Ishikawa (cell line): Measurements from ENCODE around the gene TBC1D2B.

Experiments
- CREB1 ChIP-seq: IDR thresholded peaks from 2 replicates; pipeline ENCODE4 v1.6.1; 2012; ENCODE audit warnings: low read depth
- EP300 ChIP-seq: IDR thresholded peaks from 2 replicates; pipeline ENCODE4 v1.6.1; 2012; ENCODE audit warnings: borderline replicate concordance
- FOXM1 ChIP-seq: IDR thresholded peaks from 2 replicates; pipeline ENCODE4 v1.6.1; 2012; ENCODE audit warnings: low read depth, borderline replicate concordance
- RAD21 ChIP-seq: IDR thresholded peaks from 2 replicates; pipeline ENCODE4 v1.6.1; 2012; ENCODE audit warnings: low read depth
- TCF12 ChIP-seq: IDR thresholded peaks from 2 replicates; pipeline ENCODE4 v1.6.1; 2012; ENCODE audit warnings: low read depth
- TF ChIP-seq, protein P1 (sequence below): IDR thresholded peaks from 2 replicates; pipeline ENCODE4 v1.6.1; 2012; ENCODE audit warnings: low read depth, mild to moderate bottlenecking
- TF ChIP-seq, protein P2 (sequence below): IDR thresholded peaks from 2 replicates; pipeline ENCODE4 v1.6.1; 2012

DNA sequence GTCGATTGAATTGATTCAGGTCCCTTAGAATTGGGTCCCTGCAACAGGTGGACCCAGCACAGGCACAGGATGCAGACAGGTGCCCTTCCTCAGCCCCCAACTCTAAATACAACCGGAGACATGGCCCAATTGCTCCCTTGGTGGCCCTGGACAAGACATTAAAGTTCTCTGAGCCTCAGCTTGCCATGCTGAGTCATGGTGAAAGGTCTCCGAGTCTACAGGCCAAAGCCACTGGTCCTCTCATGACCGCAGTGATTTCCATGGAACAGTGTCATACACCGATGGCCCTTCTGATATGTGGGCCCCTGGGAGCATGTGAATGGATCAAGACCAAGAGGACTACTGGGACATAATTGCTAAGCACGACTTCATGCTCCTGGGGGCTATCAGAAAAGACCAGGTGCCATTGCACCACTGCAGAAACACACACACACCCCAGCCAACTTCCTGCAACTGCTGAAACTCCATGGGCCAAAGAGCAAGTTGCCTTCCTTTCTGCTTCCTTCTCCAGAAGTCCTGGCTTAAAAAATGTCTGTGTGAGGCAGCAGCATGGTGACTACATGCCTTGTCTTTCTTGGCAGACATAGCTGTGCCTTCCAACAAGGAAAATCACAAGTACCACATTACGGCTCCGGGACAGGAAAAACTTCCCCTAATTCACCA, 38.8 kb downstream of the TBC1D2B start:
- TF ChIP-seq, protein P1, sequence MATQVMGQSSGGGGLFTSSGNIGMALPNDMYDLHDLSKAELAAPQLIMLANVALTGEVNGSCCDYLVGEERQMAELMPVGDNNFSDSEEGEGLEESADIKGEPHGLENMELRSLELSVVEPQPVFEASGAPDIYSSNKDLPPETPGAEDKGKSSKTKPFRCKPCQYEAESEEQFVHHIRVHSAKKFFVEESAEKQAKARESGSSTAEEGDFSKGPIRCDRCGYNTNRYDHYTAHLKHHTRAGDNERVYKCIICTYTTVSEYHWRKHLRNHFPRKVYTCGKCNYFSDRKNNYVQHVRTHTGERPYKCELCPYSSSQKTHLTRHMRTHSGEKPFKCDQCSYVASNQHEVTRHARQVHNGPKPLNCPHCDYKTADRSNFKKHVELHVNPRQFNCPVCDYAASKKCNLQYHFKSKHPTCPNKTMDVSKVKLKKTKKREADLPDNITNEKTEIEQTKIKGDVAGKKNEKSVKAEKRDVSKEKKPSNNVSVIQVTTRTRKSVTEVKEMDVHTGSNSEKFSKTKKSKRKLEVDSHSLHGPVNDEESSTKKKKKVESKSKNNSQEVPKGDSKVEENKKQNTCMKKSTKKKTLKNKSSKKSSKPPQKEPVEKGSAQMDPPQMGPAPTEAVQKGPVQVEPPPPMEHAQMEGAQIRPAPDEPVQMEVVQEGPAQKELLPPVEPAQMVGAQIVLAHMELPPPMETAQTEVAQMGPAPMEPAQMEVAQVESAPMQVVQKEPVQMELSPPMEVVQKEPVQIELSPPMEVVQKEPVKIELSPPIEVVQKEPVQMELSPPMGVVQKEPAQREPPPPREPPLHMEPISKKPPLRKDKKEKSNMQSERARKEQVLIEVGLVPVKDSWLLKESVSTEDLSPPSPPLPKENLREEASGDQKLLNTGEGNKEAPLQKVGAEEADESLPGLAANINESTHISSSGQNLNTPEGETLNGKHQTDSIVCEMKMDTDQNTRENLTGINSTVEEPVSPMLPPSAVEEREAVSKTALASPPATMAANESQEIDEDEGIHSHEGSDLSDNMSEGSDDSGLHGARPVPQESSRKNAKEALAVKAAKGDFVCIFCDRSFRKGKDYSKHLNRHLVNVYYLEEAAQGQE, result no peak
- TF ChIP-seq FOXM1 (no peak), TCF12 (no peak), RAD21 (no peak), CREB1 (no peak), EP300 (no peak)
- TF ChIP-seq, protein P2, sequence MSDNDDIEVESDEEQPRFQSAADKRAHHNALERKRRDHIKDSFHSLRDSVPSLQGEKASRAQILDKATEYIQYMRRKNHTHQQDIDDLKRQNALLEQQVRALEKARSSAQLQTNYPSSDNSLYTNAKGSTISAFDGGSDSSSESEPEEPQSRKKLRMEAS, result no peak
